Neural cell (in vitro differentiated cells): ENCODE data around the gene CPPED1. TPM values are rescaled to one million over a fixed set of nuclear protein-coding genes. Genes with fewer than 3 reads are reported as not detected.

Experiments
- H2AFZ ChIP-seq: fragments of 200-600, 300-800 bp; sonication (generic), shearing (Covaris generic); 2 replicates; pipeline ENCODE4 v1.6.0; 2014; ENCODE audit warnings: low read depth, mild to moderate bottlenecking, antibody characterized with exemption, low read length, moderate library complexity
- H3F3A ChIP-seq: fragments of 200-600 bp; shearing (Covaris generic); 2 replicates; pipeline ENCODE4 v1.6.1; 2016; ENCODE audit warnings: mild to moderate bottlenecking, moderate library complexity, mixed read lengths, antibody characterized with exemption, low read length; ENCODE audit not compliant: insufficient read depth, poor library complexity, severe bottlenecking
- H3K27ac ChIP-seq: fragments of 200-600, 300-800 bp; sonication (generic), shearing (Covaris generic); 2 replicates; pipeline ENCODE4 v1.5.1; 2014; ENCODE audit warnings: mild to moderate bottlenecking, low read length, moderate library complexity
- H3K27me3 ChIP-seq: fragments of 300-800, 200-600 bp; sonication (generic), shearing (Covaris generic); 2 replicates; pipeline ENCODE4 v1.6.0; 2014; ENCODE audit warnings: mild to moderate bottlenecking, low read depth, low read length, moderate library complexity; ENCODE audit not compliant: insufficient read depth
- H3K36me3 ChIP-seq: fragments of 300-800, 200-600 bp; sonication (generic), shearing (Covaris generic); 2 replicates; pipeline ENCODE4 v1.5.1; 2014; ENCODE audit warnings: mild to moderate bottlenecking, antibody characterized with exemption, low read length, moderate library complexity; ENCODE audit not compliant: insufficient read depth
- H3K4me2 ChIP-seq: fragments of 300-800, 200-600 bp; sonication (generic), shearing (Covaris generic); 2 replicates; pipeline ENCODE4 v1.6.0; 2014; ENCODE audit warnings: mild to moderate bottlenecking, low read length
- H3K4me3 ChIP-seq: fragments of 300-800, 200-600 bp; sonication (generic), shearing (Covaris generic); 2 replicates; pipeline ENCODE4 v1.5.1; 2014; ENCODE audit warnings: mild to moderate bottlenecking, low read length, moderate library complexity
- H3K79me2 ChIP-seq: fragments of 200-600 bp; shearing (Covaris generic); replicated peaks from 2 replicates; pipeline ENCODE4 v1.6.0; 2014; ENCODE audit warnings: mild to moderate bottlenecking, low read length, moderate library complexity; ENCODE audit not compliant: insufficient read depth
- H3K9ac ChIP-seq: fragments of 300-800, 200-600 bp; sonication (generic), shearing (Covaris generic); 2 replicates; pipeline ENCODE4 v1.6.1; 2016; ENCODE audit warnings: mild to moderate bottlenecking, low read length, mixed read lengths
- H3K9me2 ChIP-seq: fragments of 200-600 bp; shearing (Covaris generic); 2 replicates; pipeline ENCODE4 v1.6.1; 2016; ENCODE audit warnings: mild to moderate bottlenecking, low read length, mixed read lengths; ENCODE audit not compliant: insufficient read depth
- H3K9me3 ChIP-seq: fragments of 200-600, 300-800 bp; sonication (generic), shearing (Covaris generic); 2 replicates; pipeline ENCODE4 v1.6.1; 2016; ENCODE audit warnings: mild to moderate bottlenecking, mixed run types, low read length, moderate library complexity, mixed read lengths
- H4K20me1 ChIP-seq: fragments of 200-600 bp; shearing (Covaris generic); 2 replicates; pipeline ENCODE4 v1.6.1; 2016; ENCODE audit warnings: mild to moderate bottlenecking, mixed run types; ENCODE audit not compliant: insufficient read depth
- EP300 ChIP-seq: fragments of 450-650 bp; conservative IDR thresholded peaks from 2 replicates; pipeline ENCODE4 v1.6.1; 2014; ENCODE audit warnings: antibody characterized with exemption, mild to moderate bottlenecking, moderate library complexity; ENCODE audit not compliant: poor library complexity, severe bottlenecking
- EZH2 ChIP-seq: fragments of 200-600, 300-800 bp; shearing (Covaris generic), sonication (generic); IDR thresholded peaks from 2 replicates; pipeline ENCODE4 v1.6.1; 2014; ENCODE audit warnings: antibody characterized with exemption, low read length, borderline replicate concordance, mild to moderate bottlenecking; ENCODE audit not compliant: insufficient read depth, poor library complexity, severe bottlenecking
- MXI1 ChIP-seq: fragments of 450-650 bp; conservative IDR thresholded peaks from 2 replicates; pipeline ENCODE4 v1.6.1; 2014; ENCODE audit warnings: antibody characterized with exemption, mild to moderate bottlenecking; ENCODE audit not compliant: poor library complexity, severe bottlenecking
- POLR2AphosphoS5 ChIP-seq: IDR thresholded peaks from 2 replicates; pipeline ENCODE4 v1.6.1; 2012
- RAD21 ChIP-seq: fragments of 450-650 bp; conservative IDR thresholded peaks from 2 replicates; pipeline ENCODE4 v1.6.1; 2014; ENCODE audit warnings: antibody characterized with exemption, mild to moderate bottlenecking, moderate library complexity
- SMC3 ChIP-seq: fragments of 450-650 bp; conservative IDR thresholded peaks from 2 replicates; pipeline ENCODE4 v1.6.1; 2014; ENCODE audit warnings: antibody characterized with exemption, mild to moderate bottlenecking, moderate library complexity; ENCODE audit not compliant: poor library complexity
- TAF1 ChIP-seq: IDR thresholded peaks from 2 replicates; pipeline ENCODE4 v1.6.1; 2012; ENCODE audit warnings: low read depth
- polyA plus RNA-seq: library from polyadenylated mRNA; depleted of rRNA; stranded (reverse); fragments of >200 nt; gene quantifications from 2 replicates; pipeline ENCODE4 v1.2.3, GENCODE V29; 2014
- TF ChIP-seq, protein P1 (sequence below): fragments of 450-650 bp; IDR thresholded peaks from 2 replicates; pipeline ENCODE4 v1.5.1; 2014; ENCODE audit warnings: antibody characterized with exemption, mild to moderate bottlenecking, moderate library complexity; ENCODE audit not compliant: poor library complexity, severe bottlenecking
- TF ChIP-seq, protein P2 (sequence below): IDR thresholded peaks from 2 replicates; pipeline ENCODE4 v1.6.1; 2012; ENCODE audit warnings: borderline replicate concordance

Gene CPPED1
- polyA plus RNA-seq, 1 donor from 2014 or later = 2.5 TPM

DNA sequence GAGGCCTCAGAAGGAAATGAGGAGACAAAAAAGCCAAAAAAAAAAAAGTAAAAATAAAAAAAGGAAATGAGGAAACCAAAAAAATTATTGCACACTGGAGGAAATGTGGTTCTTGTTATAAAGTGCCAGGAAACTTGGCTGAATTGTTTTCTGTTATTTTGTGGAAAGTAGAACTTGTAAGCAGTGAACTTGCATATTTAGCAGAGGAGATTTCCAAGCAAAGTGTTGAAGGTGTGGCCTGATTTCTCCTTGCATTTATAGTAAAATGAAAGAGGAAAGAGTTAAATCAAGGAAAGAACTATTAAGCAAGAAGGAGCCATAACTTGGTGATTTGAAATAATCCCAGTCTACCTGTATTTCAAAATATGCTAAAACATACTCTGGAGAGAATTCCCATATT, 34.1 kb upstream of the CPPED1 start:
- Histone ChIP-seq H3K4me2 (no peak overlapping the region), H3K9ac (no peak overlapping the region), H3F3A (no peaks in the 10 kb centered on the region), H4K20me1 (no peaks in the 10 kb centered on the region), H3K27me3 (no peaks in the 10 kb centered on the region), H2AFZ (no peak overlapping the region), H3K27ac (no peak overlapping the region), H3K4me3 (no peak overlapping the region), H3K36me3 (no peaks in the 10 kb centered on the region), H3K79me2 (no peaks in the 10 kb centered on the region), H3K9me2 (no peaks in the 10 kb centered on the region), H3K9me3 (no peaks in the 10 kb centered on the region)
- no peak for TF ChIP-seq TAF1
- no peak for TF ChIP-seq MXI1
- TF ChIP-seq, protein P1, sequence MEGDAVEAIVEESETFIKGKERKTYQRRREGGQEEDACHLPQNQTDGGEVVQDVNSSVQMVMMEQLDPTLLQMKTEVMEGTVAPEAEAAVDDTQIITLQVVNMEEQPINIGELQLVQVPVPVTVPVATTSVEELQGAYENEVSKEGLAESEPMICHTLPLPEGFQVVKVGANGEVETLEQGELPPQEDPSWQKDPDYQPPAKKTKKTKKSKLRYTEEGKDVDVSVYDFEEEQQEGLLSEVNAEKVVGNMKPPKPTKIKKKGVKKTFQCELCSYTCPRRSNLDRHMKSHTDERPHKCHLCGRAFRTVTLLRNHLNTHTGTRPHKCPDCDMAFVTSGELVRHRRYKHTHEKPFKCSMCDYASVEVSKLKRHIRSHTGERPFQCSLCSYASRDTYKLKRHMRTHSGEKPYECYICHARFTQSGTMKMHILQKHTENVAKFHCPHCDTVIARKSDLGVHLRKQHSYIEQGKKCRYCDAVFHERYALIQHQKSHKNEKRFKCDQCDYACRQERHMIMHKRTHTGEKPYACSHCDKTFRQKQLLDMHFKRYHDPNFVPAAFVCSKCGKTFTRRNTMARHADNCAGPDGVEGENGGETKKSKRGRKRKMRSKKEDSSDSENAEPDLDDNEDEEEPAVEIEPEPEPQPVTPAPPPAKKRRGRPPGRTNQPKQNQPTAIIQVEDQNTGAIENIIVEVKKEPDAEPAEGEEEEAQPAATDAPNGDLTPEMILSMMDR = no peak
- TF ChIP-seq RAD21 = no peak
- no peak for TF ChIP-seq POLR2AphosphoS5
- TF ChIP-seq SMC3 = no peak
- no peak for TF ChIP-seq EP300
- no peak for TF ChIP-seq EZH2
- TF ChIP-seq, protein P2, sequence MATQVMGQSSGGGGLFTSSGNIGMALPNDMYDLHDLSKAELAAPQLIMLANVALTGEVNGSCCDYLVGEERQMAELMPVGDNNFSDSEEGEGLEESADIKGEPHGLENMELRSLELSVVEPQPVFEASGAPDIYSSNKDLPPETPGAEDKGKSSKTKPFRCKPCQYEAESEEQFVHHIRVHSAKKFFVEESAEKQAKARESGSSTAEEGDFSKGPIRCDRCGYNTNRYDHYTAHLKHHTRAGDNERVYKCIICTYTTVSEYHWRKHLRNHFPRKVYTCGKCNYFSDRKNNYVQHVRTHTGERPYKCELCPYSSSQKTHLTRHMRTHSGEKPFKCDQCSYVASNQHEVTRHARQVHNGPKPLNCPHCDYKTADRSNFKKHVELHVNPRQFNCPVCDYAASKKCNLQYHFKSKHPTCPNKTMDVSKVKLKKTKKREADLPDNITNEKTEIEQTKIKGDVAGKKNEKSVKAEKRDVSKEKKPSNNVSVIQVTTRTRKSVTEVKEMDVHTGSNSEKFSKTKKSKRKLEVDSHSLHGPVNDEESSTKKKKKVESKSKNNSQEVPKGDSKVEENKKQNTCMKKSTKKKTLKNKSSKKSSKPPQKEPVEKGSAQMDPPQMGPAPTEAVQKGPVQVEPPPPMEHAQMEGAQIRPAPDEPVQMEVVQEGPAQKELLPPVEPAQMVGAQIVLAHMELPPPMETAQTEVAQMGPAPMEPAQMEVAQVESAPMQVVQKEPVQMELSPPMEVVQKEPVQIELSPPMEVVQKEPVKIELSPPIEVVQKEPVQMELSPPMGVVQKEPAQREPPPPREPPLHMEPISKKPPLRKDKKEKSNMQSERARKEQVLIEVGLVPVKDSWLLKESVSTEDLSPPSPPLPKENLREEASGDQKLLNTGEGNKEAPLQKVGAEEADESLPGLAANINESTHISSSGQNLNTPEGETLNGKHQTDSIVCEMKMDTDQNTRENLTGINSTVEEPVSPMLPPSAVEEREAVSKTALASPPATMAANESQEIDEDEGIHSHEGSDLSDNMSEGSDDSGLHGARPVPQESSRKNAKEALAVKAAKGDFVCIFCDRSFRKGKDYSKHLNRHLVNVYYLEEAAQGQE = no peak

DNA sequence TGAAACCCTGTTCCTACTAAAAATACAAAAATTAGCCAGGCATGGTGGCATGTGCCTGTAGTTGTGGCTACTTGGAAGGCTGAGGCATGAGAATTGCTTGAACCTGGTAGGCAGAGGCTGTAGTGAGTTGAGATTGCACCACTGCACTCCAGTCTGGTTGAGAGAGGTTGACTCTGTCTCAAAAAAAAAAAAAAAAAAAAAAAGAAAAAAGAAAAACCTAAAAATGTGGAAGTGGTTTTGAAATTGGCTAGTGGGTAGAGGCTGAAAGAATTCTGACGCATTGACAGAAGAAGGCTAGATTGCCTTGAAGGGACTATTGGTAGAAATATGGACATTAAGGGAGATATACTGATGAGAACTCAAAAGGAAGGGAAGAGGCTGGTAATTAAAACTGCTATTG, 33.6 kb upstream of the CPPED1 start:
- H3K27ac ChIP-seq = no peak overlapping the region
- H3F3A ChIP-seq = no peaks in the 10 kb centered on the region

More for the DNA sequence above, 33.6 kb upstream of the CPPED1 start:
- Histone ChIP-seq H3K9me3 (no peaks in the 10 kb centered on the region), H3K9me2 (no peaks in the 10 kb centered on the region), H3K9ac (no peak overlapping the region), H3K4me2 (no peak overlapping the region), H4K20me1 (no peaks in the 10 kb centered on the region), H3K27me3 (no peaks in the 10 kb centered on the region), H3K36me3 (no peaks in the 10 kb centered on the region), H3K4me3 (no peak overlapping the region), H3K79me2 (no peaks in the 10 kb centered on the region), H2AFZ (no peak overlapping the region)
- TF ChIP-seq MXI1 (no peak), RAD21 (no peak), EZH2 (no peak), POLR2AphosphoS5 (no peak)
- TF ChIP-seq, protein P2 = no peak
